ENCODE data around the gene LRMDA. TPM values are rescaled to one million over a fixed set of nuclear protein-coding genes. Genes with fewer than 3 reads are reported as not detected.

LRMDA gene
- total RNA-seq, 3 donors from 2014 or later = 8.3 to 17.1 (median 11.1) TPM

DNA sequence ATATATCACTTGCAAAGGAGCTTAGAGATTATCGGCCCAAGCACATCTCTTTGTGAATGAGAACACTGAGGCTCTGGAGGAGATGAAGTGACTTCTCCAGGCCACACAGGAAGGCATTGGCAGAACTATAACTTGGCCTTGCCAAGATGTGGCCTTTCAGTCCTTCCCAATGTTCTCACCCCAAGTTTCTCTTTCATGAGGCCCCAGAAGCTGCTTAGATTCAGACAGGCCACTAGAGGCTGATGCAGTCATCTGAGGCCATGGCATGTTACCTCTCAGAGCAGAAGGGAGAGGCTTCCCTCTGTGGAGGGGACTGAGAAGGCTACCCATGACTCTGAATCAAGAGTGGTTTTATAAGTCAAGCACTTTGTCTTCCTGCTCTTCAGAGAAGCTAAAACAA is 1003.7 kb downstream of the LRMDA start:
- no peaks in the 10 kb centered on the region for H3K9me3 ChIP-seq
- H3K27me3 ChIP-seq = no peaks in the 10 kb centered on the region
- no peak for DNase-seq (ENCODE audit: low spot score in 2 of 2)
- no peaks in the 10 kb centered on the region for H3K4me1 ChIP-seq
- no peak overlapping the region for H3K4me3 ChIP-seq
- H3K36me3 ChIP-seq = no peaks in the 10 kb centered on the region
- intact Hi-C loops (cut with DNase I; ENCODE audit: low total_unique reads) = no loop called here
- TF ChIP-seq, protein P1, sequence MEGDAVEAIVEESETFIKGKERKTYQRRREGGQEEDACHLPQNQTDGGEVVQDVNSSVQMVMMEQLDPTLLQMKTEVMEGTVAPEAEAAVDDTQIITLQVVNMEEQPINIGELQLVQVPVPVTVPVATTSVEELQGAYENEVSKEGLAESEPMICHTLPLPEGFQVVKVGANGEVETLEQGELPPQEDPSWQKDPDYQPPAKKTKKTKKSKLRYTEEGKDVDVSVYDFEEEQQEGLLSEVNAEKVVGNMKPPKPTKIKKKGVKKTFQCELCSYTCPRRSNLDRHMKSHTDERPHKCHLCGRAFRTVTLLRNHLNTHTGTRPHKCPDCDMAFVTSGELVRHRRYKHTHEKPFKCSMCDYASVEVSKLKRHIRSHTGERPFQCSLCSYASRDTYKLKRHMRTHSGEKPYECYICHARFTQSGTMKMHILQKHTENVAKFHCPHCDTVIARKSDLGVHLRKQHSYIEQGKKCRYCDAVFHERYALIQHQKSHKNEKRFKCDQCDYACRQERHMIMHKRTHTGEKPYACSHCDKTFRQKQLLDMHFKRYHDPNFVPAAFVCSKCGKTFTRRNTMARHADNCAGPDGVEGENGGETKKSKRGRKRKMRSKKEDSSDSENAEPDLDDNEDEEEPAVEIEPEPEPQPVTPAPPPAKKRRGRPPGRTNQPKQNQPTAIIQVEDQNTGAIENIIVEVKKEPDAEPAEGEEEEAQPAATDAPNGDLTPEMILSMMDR (IDR thresholded peaks at IDR 0.05) = no peak
- TF ChIP-seq POLR2AphosphoS5 (IDR thresholded peaks at IDR 0.05) (no peak), POLR2A (IDR thresholded peaks at IDR 0.05) (no peak)
- no peak overlapping the region for H3K27ac ChIP-seq

DNA sequence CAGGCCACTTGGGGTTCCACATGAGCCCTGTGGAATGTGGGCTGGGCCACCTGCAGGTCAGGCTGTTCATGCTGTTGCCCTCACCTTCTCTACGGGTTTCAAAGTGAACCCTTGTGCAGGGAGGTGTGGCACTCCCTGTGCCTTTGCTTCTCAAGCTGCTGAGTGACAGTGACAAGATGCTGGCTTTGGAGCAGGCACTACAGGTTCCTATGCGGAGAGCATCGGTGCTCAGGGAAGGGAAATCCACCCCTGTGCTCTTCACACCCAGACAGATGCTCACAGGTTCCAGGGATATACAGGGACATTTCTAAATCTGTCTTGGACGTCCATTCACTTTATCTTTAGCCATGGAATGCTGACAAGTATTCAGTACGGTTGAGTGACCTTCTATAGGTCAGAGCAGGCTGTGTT is 1005.0 kb downstream of the LRMDA start:
- no peaks in the 10 kb centered on the region for H3K36me3 ChIP-seq
- H3K27me3 ChIP-seq = no peaks in the 10 kb centered on the region
- H3K4me3 ChIP-seq = no peak overlapping the region
- TF ChIP-seq POLR2AphosphoS5 (IDR thresholded peaks at IDR 0.05) (no peak), POLR2A (IDR thresholded peaks at IDR 0.05) (no peak)
- TF ChIP-seq, protein P1 (IDR thresholded peaks at IDR 0.05) = no peak
- H3K27ac ChIP-seq = no peak overlapping the region
- H3K9me3 ChIP-seq = no peaks in the 10 kb centered on the region
- no peaks in the 10 kb centered on the region for H3K4me1 ChIP-seq
- DNase-seq (ENCODE audit: low spot score in 2 of 2) = no peak
- intact Hi-C loops (cut with DNase I; ENCODE audit: low total_unique reads) = no loop called here

DNA sequence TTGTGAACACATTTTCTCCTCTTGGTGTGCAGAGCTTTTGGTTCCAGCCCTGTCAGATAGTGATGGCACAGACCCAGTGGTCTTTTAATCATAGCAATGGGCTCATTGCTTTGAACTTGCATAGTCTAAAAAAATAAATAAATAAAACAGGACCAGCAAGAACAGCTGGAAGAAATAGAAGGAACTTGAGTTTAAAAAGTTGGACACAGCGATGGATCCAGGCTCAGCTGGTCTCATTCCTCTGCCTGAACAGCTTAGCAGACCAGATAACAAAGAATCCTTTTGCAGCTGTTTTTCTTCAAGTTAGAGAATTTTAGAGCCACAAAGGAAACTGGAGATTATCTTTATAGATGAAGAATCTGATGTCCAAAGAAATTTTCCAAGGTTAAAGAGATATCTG is 1005.6 kb downstream of the LRMDA start:
- no peaks in the 10 kb centered on the region for H3K36me3 ChIP-seq
- H3K27me3 ChIP-seq = no peaks in the 10 kb centered on the region
- no peak overlapping the region for H3K4me3 ChIP-seq
- TF ChIP-seq, protein P1 (IDR thresholded peaks at IDR 0.05) = no peak
- no peak for TF ChIP-seq POLR2A (IDR thresholded peaks at IDR 0.05)
- TF ChIP-seq POLR2AphosphoS5 (IDR thresholded peaks at IDR 0.05) = no peak
- intact Hi-C loops (cut with DNase I; ENCODE audit: low total_unique reads) = no loop called here
- no peaks in the 10 kb centered on the region for H3K9me3 ChIP-seq
- no peaks in the 10 kb centered on the region for H3K4me1 ChIP-seq
- no peak for DNase-seq (ENCODE audit: low spot score in 2 of 2)
- no peak overlapping the region for H3K27ac ChIP-seq

DNA sequence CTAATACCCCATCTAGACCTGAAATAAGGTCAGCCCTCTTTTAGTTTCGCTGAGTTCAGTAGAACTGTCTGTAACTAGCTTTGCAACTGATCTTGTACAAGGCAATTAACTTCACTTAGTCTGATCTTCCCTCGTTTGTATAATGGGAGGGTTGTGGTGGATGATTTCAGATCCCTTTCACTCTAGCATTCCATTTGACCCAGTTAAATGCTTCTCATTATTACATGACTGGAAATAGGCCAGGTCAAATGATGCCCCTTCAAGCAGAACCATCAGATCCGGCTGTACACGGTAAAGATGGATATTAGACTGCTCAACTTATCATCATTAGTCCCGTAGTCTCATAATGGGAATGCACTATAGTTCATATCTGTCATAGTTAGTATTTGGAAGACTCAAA is 1009.0 kb downstream of the LRMDA start:
- Histone ChIP-seq H3K27me3 (no peaks in the 10 kb centered on the region), H3K4me1 (no peaks in the 10 kb centered on the region), H3K36me3 (no peaks in the 10 kb centered on the region), H3K27ac (no peak overlapping the region), H3K4me3 (no peak overlapping the region), H3K9me3 (no peaks in the 10 kb centered on the region)
- intact Hi-C loops (cut with DNase I; ENCODE audit: low total_unique reads) = no loop called here
- TF ChIP-seq POLR2A (IDR thresholded peaks at IDR 0.05) (no peak), POLR2AphosphoS5 (IDR thresholded peaks at IDR 0.05) (no peak)
- TF ChIP-seq, protein P1 (IDR thresholded peaks at IDR 0.05) = no peak
- DNase-seq (ENCODE audit: low spot score in 2 of 2) = no peak

DNA sequence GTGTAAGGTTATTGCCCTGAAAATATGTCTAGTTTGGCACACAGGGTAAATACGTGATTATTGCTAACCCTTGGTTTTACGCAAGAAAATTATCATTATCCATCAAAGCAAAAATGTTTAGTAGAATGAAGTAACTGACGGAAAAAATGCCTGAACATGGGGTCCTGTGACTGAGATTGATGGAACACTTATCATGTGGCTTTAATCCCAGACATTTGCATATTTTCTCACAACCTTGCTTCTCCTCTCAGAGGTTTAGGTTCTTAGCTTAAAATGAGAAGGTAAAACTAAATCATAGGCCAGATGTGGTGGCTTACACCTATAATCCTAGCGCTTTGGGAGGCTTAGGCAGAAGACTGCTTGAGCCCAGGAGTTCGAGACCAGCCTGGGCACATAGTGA is 1010.7 kb downstream of the LRMDA start:
- Histone ChIP-seq H3K9me3 (no peaks in the 10 kb centered on the region), H3K27ac (no peak overlapping the region), H3K4me1 (no peaks in the 10 kb centered on the region), H3K4me3 (no peak overlapping the region), H3K36me3 (no peaks in the 10 kb centered on the region), H3K27me3 (no peaks in the 10 kb centered on the region)
- intact Hi-C loops (cut with DNase I; ENCODE audit: low total_unique reads) = no loop called here
- no peak for DNase-seq (ENCODE audit: low spot score in 2 of 2)
- TF ChIP-seq POLR2A (IDR thresholded peaks at IDR 0.05) = no peak
- TF ChIP-seq POLR2AphosphoS5 (IDR thresholded peaks at IDR 0.05) = no peak
- TF ChIP-seq, protein P1 (IDR thresholded peaks at IDR 0.05) = no peak
